ENCODE results near the gene NEFH.

DNA sequence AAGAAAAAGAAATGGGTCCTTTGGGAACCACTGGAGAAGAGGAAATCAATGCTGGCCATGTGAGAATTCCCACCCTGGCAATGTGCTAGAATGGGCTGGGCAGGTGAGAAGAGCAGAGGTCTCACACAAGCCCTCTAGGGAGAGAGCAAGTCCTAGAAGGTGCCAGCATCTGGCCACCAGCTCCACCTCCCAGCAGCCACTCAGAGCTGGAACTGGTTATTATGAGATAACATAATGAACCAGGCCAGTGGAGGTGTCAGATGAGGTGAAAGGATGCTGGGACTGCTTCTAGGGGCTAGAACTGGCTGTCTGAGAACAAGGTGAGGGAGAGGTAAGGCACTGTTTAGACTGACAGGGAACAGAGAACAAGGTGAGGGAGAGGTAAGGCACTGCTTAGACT lies 29.3 kb downstream of the NEFH start:
- TF ChIP-seq, protein P1, sequence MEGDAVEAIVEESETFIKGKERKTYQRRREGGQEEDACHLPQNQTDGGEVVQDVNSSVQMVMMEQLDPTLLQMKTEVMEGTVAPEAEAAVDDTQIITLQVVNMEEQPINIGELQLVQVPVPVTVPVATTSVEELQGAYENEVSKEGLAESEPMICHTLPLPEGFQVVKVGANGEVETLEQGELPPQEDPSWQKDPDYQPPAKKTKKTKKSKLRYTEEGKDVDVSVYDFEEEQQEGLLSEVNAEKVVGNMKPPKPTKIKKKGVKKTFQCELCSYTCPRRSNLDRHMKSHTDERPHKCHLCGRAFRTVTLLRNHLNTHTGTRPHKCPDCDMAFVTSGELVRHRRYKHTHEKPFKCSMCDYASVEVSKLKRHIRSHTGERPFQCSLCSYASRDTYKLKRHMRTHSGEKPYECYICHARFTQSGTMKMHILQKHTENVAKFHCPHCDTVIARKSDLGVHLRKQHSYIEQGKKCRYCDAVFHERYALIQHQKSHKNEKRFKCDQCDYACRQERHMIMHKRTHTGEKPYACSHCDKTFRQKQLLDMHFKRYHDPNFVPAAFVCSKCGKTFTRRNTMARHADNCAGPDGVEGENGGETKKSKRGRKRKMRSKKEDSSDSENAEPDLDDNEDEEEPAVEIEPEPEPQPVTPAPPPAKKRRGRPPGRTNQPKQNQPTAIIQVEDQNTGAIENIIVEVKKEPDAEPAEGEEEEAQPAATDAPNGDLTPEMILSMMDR (IDR thresholded peaks at IDR 0.05; ENCODE audit: low read depth, low read length, poor library complexity, severe bottlenecking), result no peak
- no peak for TF ChIP-seq EZH2phosphoT487 (IDR thresholded peaks at IDR 0.05; ENCODE audit: borderline replicate concordance, low read length)
